ENCODE measurements around the gene AKR7A2.
A peak's percentile ranks its signal among the peaks of the same experiment; 100 is the strongest.
"Not testable (repeated sequence)": the region's sequence is repeated elsewhere in the genome, so short reads cannot be mapped to it uniquely, and the experiment has no call there.

The AKR7A2 gene

DNA sequence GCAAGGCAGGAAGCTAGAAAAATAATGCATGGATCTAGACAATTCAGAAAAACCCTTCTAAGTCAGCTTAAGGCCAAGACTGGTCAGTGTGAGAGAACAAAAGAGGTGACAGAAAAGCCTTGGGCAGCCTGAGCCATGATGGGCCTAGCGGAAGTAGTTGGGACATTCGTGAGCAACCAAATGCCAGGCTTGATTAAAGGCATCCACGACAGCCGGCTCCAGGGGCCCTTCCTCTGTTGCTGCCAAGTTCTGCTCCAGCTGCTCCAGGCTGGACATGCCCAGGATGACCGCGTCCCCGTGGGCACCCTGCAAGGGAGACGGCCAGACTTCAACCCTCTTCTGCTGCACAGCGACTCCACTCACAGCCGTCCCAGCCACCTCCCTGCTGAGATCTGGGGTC, 7.9 kb downstream of the AKR7A2 start:
- not testable (repeated sequence) for DNase-seq (ENCODE audit: low spot score)

DNA sequence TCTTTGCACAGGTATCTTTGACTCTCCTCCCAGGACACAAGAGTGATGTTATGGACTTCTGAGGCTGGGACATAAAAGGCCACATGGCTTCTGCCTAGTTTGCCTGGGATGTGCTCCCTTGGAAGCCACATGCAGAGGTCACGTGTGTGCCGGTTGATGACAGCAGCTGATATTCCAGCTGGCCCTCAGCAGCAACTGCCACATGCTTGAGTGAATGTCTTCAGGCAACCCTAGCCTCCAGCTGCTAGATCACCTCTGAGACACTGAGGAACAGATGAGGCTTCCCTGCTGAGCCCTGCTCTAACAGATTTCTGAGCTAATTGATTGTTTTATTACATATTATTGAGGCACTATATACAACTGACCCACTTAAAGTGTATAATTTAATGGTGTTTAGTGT, 11.7 kb downstream of the AKR7A2 start:
- no peak for DNase-seq (ENCODE audit: low spot score)

DNA sequence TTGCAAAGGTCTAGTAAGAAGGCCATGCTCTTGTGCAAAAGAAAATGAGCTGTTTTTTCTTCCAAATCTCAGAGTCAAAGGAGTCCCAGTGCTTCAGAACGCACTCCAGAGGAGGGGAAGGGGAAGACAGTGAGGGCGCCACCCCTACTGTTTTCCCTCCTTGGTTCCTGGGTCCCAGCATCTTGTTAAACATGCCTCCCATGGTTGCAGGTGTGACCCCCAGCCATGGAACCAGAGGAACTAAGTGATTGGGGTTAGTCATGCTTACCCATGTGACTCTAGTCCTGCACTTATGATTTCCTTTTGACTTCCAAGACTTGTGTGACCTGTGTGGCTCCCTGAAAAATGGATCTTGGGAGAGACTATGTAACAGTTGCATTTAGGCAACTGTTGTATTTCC, 17.3 kb downstream of the AKR7A2 start:
- no peak for DNase-seq (ENCODE audit: low spot score)

DNA sequence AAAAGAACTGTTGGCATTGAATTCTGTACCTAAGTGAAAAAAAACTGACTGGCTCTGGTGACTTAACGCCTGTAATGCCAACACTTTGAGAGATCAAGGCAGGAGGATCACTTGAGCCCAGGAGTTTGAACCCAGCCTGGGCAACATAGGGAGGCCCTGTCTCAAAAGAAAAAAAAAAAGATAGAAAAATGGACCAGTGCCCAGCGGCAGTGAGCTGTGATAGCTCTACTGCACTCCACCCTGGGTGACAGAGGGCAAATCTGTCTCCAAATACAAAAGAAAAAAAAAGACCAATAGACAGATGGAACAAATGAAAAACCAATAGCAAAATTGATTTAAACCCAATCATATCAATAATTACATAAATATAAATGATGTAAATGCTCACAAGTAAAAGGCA, 22.7 kb downstream of the AKR7A2 start:
- no peak for DNase-seq (ENCODE audit: low spot score)

DNA sequence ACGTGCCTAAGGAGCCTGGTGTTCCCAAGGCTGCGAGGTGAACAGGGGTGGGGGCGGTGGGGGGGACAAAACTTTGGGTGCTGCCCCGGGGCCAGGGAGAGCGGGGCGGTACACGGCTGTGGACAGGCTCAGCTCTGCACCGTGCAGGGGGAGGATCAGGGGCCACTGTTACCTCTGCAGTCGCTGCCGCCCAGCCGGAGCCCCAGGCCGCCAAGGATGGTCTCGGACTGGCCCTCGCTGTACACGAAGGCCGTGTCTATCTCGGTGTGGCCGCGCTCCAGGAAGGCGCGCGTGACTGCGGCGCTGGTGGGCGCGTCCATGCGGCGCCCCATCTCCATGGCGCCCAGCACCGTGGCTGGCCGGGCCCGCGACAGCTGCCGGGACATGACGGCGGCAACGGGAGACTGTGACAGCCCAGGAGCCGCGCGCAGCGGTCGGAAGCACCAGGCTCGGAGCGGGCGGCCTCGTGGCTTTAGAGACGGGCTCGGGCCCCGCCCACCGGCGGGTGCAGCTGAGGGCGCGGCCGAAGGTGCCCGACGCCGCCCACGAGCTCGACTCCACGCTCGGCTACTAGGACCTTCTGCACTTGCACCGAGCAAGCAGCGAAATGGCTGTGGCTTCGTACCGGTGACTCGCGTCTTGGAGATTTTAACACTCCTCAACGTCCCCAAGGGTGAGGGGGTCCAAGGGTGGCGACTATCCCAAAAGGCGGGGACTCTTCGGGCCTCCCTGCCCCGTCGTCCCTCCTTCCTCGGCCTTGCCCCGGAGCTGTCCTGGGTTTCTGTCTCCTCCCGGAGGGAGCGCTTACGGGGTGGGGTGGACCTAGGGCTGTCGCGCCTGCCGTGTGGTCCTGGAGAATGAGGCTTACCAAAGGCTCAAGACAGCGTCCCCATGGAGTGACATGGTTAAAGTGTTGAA, 23.4 kb downstream of the AKR7A2 start, which contains the start of gene AKR7A3:
Gene AKR7A3, minus strand, starts transcription at position 447 of the 918 bp plus-strand sequence. Its CDS starts 61 bp downstream, at position 386.
- not testable (repeated sequence) for DNase-seq (ENCODE audit: low spot score)

DNA sequence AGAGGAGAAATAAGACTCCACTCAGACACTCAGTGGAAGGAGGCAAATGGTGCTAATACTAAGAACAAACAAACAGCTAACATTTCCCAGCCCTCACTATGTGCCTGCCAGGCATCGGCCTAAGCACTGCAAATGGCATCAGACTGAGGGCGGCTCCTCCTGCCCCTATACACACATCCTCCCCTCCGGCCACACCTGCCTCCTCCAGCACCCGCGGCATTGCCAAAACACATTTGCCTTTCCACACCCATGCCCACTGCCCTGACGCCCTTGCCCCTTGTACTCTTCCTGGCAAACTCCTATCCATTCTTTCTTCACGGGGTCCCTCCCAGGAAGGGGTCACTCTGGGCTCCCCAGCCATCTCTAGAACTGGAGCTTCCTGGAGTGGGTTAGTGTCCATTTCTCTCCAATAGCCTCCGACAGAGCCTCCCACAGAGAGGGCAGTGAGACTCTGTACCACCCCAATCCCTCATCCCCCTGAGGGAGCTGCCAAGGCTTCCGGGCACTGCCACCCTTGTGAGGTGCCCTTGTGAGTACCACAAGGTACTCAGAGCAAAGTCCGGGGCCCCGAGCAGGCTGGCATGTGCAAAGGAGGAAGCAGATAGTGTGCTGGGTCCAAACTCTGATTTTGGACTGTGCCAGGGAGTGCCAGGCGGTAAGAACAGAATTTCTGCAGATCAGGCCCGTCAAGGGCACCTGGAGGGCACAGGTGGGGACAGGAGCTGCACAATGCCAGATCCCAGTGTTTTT, 24.3 kb downstream of the AKR7A2 start:
- DNase-seq (ENCODE audit: low spot score) = no peak

DNA sequence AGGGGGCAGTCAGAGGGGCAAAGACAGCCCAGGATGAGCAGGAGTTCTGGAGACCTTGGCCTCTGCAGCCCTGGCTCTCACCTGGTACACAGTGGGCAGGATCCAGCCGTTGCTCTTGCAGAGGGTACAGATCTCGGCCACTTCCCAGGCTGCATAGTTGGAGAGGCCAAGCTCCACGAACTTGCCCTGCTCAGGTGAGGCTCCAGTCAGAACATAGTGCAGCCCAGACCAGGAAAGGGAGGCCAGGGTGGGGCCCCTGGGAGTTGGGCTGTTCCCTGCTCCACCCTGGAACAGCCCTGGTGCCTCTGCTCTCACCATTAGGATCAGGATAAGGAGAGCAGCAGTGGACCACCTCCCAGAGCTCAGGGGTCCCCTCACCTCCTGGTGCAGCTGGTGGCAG, 26.1 kb downstream of the AKR7A2 start:
- not testable (repeated sequence) for DNase-seq (ENCODE audit: low spot score)

DNA sequence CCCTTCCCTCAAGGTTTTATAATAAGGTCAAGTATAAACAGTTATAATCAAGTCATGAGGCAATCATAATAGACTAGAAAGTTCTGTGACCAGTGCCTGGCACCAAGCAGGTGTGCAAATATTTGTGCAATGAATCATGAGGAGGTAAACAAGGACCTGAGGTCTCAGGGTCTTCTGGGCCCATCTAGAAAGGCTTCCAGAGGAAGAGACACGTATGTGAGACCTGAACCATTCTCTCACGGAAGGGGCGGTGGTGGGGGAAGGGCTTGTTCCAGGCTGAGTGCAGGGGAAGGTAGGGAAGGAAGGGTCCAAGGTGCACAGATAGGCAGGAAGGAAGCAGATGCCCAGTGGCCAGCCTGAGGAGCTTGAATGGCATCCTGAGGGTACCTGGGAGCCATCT, 26.6 kb downstream of the AKR7A2 start:
- not testable (repeated sequence) for DNase-seq (ENCODE audit: low spot score)

DNA sequence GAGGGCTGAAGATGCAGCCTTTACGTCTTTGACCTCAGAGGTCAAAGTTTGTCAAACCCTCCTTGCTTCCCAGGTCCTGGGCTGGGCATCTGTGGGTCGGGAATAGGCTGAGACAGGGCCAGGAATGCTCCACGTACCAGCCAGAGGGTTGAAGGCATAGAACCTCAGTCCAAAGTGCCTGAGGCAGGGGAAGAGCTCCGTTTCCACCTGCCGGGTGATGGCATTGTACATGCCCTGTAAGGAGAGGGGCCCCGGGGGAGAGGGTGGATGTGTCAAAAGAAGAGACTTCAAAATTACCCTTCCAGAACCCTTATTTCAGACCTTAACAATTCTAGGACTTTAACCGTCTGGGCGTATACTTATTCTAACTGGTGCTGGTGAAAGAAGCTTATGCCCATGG, 27.1 kb downstream of the AKR7A2 start:
- no peak for DNase-seq (ENCODE audit: low spot score)

DNA sequence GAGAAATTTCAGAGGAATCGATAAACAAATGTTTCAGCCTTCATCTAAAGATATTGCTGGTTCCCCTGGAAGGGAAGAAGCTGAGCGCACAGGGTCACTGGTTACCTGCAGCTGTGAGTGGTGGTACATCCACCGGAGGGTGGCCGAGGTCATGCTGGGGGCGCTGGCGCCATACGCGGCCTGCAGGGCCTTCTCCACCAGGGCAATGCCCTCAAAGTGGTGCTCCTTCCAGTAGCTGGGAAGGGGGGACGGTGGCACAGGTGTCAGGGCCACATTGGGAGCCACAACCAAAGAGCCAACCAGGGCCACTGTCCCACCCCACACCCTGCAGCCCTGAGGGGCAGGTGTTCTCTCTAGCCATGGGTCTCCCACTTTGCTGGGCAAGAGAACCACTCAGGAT, 28.1 kb downstream of the AKR7A2 start:
- DNase-seq (ENCODE audit: low spot score) = no peak

DNA sequence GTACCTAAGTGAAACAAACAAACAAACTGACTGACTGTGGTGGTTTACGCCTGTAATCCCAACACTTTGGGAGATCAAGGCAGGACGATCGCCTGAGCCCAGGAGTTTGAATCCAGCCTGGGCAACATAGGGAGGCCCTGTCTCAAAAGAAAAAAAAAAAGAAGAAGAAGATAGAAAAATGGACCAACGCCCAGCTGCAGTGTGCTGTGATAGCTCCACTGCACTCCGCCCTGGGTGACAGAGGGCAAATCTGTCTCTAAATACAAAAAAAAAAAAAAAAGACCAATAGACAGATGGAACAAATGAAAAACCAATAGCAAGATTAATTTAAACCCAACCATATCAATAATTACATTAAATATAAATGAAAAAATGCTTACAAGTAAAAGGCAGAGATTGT, 37.3 kb downstream of the AKR7A2 start:
- no peak for DNase-seq (ENCODE audit: low spot score)

DNA sequence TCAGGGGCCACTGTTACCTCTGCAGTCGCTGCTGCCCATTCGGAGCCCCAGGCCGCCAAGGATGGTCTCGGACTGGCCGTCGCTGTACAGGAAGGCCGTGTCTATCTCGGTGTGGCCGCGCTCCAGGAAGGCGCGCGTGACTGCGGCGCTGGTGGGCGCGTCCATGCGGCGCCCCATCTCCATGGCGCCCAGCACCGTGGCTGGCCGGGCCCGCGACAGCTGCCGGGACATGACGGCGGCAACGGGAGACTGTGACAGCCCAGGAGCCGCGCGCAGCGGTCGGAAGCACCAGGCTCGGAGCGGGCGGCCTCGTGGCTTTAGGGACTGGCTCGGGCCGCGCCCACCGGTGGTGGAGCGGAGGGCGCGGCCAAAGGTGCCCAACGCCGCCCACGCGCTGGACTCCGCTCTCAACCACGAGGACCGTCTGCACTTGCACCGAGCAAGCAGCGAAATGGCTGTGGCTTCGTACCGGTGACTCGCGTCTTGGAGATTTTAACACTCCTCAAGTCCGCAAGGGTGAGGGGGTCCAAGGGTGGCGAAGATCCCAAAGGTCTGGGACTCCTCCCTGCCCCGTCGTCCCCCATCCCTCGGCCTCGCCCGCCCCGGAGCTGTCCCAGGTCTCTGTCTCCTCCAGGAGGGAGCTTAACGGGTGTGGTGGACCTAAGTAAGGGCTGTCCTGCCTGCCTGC, 38.0 kb downstream of the AKR7A2 start:
- not testable (repeated sequence) for DNase-seq (ENCODE audit: low spot score)

DNA sequence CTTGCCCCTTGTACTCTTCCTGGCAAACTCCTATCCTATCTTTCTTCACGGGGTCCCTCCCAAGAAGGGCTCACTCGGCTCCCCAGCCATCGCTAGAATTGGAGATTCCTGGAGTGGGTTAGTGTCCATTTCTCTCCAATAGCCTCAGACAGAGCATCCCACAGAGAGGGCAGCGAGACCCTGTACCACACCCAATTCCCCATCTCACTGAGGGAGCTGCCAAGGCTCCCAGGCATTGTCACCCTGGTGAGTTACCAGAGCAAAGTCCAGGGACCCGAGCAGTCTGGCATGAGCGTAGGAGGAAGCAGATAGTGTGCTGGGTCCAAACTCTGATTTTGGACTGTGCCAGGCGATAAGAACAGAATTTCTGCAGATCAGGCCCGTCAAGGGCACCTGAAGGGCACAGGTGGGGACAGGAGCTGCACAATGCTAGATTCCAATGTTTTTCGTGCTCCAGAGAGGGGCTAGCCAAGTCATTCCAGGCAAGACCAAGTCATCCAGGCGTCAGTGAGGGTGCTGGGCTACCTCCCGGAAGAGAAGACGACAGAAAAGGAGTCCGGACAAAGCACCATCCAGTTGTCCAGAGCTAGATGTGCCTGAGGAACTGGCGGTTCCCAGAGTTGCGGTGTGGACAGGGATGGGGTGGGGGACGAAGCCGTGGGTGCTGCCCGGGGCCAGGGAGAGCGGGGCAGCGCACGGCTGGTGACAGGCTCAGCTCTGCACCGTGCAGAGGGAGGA, 38.7 kb downstream of the AKR7A2 start:
- no peak for DNase-seq (ENCODE audit: low spot score)

DNA sequence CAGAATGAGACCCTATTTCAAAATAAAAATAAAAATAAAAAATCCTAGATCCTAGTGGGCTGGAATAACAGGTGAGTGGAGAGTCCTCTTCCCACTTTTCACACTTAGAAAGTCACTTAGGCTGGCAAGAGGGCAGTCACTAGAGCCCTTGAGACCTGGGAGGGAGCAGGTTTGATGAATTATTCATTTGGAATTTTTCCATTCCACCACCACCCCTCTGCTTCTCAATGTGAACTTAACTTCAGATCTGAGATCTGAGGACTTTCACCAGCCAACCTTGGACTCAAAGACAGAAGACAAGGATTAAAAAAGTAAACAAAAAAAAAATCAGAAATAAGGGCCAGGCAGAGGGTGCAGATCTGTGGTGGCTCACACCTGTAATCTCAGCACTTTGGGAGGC, 39.9 kb downstream of the AKR7A2 start:
- no peak for DNase-seq (ENCODE audit: low spot score)

DNA sequence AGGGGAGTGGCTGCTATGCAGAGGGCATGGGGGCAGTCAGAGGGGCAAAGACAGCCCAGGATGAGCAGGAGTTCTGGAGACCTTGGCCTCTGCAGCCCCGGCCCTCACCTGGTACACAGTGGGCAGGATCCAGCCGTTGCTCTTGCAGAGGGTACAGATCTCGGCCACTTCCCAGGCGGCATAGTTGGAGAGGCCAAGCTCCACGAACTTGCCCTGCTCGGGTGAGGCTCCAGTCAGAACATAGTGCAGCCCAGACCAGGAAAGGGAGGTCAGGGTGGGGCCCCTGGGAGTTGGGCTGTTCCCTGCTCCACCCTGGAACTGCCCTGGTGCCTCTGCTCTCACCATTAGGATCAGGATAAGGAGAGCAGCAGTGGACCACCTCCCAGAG, 41.6 kb downstream of the AKR7A2 start:
- not testable (repeated sequence) for DNase-seq (ENCODE audit: low spot score)

DNA sequence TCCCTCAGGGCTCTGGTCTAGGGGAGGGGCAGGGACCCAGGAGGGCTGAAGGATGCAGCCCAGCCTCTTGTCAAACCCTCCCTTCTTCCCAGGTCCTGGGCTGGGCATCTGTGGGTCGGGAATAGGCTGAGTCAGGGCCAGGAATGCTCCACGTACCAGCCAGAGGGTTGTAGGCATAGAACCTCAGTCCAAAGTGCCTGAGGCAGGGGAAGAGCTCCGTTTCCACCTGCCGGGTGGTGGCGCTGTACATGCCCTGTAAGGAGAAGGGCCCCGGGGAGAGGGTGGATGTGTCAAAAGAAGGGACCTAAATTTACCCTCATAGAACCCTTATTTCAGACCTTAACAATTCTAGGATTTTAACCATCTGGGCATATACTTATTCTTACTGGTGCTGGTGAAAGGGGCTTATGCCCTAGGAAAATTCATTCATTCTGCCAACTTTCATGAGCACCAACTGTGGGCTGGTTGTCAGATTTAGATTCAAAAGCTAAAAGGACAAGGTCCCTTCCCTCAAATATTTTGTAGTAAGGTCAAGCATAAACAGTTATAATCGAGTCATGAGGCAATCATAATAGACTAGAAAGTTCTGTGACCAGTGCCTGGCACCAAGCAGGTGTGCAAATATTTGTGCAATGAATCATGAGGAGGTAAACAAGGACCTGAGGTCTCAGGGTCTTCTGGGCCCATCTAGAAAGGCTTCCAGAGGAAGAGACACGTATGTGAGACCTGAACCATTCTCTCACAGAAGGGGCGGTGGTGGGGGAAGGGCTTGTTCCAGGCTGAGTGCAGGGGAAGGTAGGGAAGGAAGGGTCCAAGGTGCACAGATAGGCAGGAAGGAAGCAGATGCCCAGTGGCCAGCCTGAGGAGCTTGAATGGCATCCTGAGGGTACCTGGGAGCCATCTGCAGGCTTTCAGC, 42.3 kb downstream of the AKR7A2 start:
- not testable (repeated sequence) for DNase-seq (ENCODE audit: low spot score)

DNA sequence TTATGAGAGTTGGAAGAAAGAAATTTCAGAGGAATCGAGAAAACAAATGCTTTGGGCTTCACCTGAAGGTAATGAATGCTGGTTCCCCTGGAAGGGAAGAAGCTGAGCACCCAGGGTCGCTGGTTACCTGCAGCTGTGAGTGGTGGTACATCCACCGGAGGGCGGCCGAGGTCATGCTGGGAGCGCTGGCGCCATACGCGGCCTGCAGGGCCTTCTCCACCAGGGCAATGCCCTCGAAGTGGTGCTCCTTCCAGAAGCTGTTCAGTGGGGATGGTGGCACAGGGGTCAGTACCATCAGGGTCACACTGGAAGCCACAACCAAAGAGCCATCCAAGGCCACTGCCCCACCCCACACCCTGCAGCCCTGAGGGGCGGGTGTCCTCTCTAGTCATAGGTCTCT, 43.5 kb downstream of the AKR7A2 start:
- no peak for DNase-seq (ENCODE audit: low spot score)

DNA sequence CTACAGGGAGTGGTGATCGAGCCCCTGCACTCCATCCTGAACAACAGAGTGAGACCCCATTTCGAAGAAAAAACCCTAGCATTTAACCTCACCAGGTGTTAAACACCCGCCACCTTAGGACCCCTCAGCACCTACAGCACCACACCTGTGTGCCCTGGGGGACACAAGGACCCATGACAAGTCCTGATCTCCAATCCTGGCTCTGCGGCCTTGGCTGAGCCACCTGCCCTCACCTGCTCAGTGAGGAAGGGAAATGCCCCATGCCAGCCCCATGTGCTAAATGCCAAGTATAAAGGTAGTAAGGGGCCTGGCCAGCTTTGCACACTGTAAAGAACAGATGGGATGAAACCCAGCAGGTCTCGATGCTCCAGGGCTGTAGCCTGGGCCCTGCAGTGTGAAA, 49.2 kb downstream of the AKR7A2 start:
- no peak for DNase-seq (ENCODE audit: low spot score)

DNA sequence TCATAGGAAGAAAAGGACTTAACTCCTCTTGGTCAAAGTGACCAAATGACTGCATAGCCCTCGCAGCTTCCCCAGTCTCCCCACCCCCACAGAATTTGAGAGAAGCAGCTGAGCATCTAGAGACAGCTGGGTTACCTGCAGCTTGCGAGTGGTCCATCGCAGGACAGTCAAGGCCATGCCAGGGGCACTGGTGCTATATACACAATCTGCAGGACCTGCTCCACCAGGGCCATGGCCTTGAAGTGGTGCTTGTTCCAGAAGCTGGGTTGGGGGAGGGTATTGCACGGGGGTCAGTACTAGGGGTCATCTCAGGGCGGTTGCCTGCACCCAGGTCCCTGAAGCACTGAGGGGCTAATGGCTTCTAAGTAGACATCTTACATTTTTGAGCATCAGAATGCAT, 49.9 kb downstream of the AKR7A2 start:
- DNase-seq (ENCODE audit: low spot score) = no peak

DNA sequence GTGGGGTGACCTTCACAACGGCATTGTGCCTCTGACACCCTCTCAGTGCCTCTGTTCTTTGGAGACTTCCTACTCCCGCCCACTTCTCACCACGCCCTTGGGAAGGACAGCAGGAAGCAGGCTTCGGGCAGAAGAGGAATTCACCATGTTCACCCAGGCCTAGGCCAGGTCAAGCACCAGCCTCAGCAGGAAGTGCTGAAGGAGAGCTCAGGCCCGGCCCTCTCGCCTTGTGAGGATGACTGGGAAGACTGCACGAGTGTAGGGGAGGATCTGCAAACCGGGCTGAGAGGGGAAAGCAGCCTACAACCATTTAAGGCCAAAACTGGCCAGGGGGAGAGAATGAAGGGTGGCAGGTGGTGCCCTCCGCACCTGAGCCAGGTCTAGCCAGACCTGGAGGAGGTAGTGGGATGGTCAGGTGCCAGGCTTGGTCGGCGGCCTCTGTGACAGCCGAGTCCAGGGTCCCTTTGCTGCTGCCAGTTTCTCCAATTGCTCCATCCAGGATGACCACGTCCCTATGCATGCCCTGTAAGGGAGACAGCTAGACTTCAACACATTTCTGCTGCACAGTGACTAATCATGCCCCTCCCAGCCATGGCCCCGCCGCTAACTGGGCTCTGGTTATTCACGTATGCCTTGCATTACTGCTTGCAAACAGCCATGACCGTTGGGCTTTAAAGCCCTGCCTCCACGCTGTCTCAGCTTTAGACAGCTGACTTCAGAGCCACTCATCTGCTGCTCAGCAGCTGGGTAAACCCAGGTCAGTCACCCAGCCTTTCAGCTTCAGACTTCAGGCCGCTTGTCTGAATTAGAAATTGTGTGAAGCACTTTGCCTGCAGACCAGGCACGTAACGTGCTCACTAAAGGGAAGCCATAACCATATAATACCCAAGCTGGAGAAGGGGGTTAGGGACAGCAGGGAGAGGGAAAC, 51.5 kb downstream of the AKR7A2 start:
- DNase-seq (ENCODE audit: low spot score) = peak; percentile 9
